DMS79 (cell line): ENCODE data around the gene ELAC1.

Source experiments
- DNase-seq: peaks from one replicate; lab custom pipeline; 2025; lab: John Stamatoyannopoulos, UW

Gene ELAC1

GRCh38 chr18:51020536-51020935, 52.7 kb downstream of the ELAC1 start:
- no peak for DNase-seq

- DNase-seq = no peak
Measured at GRCh38 chr18:51021226-51021965, 53.6 kb downstream of the ELAC1 start.

GRCh38 chr18:51025512-51025911, 57.7 kb downstream of the ELAC1 start:
- no peak for DNase-seq

GRCh38 chr18:51028201-51028805, 60.5 kb downstream of the ELAC1 start:
- no peak for DNase-seq

GRCh38 chr18:51029378-51029693, 61.5 kb downstream of the ELAC1 start:
- DNase-seq = no peak

GRCh38 chr18:51029694-51030536, 62.1 kb downstream of the ELAC1 start, which contains the start of gene SMAD4:
TSS of gene SMAD4 (plus strand) at chr18:51030213. CDS start at chr18:51047047, 16,834 bp downstream.
- peak; percentile 93 for DNase-seq

GRCh38 chr18:51030537-51031258, 62.9 kb downstream of the ELAC1 start:
- DNase-seq = no peak

GRCh38 chr18:51032193-51032592, 64.4 kb downstream of the ELAC1 start:
- DNase-seq = no peak

- DNase-seq = no peak
Measured at GRCh38 chr18:51037230-51037629, 69.4 kb downstream of the ELAC1 start.
